Measurements from ENCODE around the gene DSG1. TPM values are rescaled to one million over a fixed set of nuclear protein-coding genes. Genes with fewer than 3 reads are reported as not detected.

Gene DSG1
- total and polyA plus RNA-seq, 2 of the 8 experiments (the other 6 are each of a cell fraction or from before 2014, with no cell fraction given), result 0.06 TPM; not detected in 1

DNA sequence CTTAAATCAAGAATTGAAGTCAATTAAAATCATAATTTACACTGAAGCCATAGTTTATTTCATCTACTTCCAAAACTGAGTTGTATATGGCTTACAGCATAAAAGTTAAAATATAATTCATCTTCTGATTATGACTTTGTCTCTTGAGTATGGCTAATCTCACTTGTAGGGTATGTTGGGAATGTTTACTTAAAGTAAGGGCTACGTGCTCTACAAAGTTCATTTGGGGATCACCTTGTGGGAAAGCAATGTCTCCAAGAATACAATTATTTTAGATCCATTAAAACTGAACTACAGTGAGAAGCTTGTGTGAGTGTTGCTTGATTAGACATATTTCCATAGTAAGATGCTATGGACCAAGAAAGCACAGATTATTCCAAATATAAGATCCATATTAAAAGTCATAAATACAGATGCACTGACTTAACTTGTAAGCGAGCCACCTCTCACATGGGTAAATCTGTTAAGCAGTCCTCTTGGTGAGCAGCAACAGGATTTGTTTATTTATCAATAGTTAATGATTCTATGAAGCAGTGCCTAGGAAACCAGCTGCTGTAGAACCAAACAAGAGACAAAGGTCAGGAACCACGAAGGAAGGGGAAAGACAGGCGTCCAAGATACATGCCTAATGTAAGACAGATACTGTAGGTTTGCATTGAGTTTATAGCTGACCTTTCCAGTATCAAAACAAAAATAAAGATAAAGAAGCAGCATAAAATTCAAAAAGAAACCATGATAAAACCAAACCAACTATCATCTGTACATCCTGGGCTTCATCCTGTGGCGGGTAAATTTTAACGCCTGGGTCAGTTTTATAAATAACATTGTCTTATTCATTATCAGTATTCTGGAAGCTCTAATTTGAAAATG is 83.4 kb downstream of the DSG1 start:
- H2BK12ac ChIP-seq (ENCODE audit: low read depth, low read length), result no peak overlapping the region
- TF ChIP-seq JUND (IDR thresholded peaks at IDR 0.05; ENCODE audit: low read length) (no peak), GTF2F1 (IDR thresholded peaks at IDR 0.05; ENCODE audit: borderline replicate concordance, low read depth, low read length) (no peak), RBBP5 (IDR thresholded peaks at IDR 0.05; ENCODE audit: borderline replicate concordance, low read depth, low read length) (no peak), POLR2AphosphoS5 (IDR thresholded peaks at IDR 0.05; ENCODE audit: low read depth, low read length) (no peak), TAF1 (IDR thresholded peaks at IDR 0.05; ENCODE audit: low read depth, low read length) (no peak), NANOG (IDR thresholded peaks at IDR 0.05; ENCODE audit: insufficient read depth, low read depth, low read length, poor library complexity, severe bottlenecking) (no peak), HDAC2 (IDR thresholded peaks at IDR 0.05; ENCODE audit: borderline replicate concordance in 1 of 2, low read depth in 2 of 2, low read length in 2 of 2) (no peak), TCF12 (IDR thresholded peaks at IDR 0.05; ENCODE audit: low read depth, low read length) (no peak)
- TF ChIP-seq, protein P1, sequence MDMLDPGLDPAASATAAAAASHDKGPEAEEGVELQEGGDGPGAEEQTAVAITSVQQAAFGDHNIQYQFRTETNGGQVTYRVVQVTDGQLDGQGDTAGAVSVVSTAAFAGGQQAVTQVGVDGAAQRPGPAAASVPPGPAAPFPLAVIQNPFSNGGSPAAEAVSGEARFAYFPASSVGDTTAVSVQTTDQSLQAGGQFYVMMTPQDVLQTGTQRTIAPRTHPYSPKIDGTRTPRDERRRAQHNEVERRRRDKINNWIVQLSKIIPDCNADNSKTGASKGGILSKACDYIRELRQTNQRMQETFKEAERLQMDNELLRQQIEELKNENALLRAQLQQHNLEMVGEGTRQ (IDR thresholded peaks at IDR 0.05; ENCODE audit: low read length), result no peak
- TF ChIP-seq, protein P2, sequence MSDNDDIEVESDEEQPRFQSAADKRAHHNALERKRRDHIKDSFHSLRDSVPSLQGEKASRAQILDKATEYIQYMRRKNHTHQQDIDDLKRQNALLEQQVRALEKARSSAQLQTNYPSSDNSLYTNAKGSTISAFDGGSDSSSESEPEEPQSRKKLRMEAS (IDR thresholded peaks at IDR 0.05), result no peak

More for the DNA sequence above, 83.4 kb downstream of the DSG1 start:
- 95% methylated on average over 6 of the region's 6 CpGs; no CpG with 5 or more reads in 1 of the 2 experiments for WGBS, 2 experiments (ENCODE audit: extremely low coverage in 1 of 2, insufficient coverage in 1 of 2, insufficient read length in 1 of 2, insufficient replicate concordance in 2 of 2, low coverage in 1 of 2, low lambda C conversion rate in 2 of 2, missing lambda C conversion rate in 1 of 2)
- Histone ChIP-seq H3K79me2 (ENCODE audit: control insufficient read depth in 1 of 2, insufficient read depth in 2 of 2, low read length in 2 of 2) (no peaks in the 10 kb centered on the region), H4K20me1 (replicated peaks in 1 of 2; ENCODE audit: control insufficient read depth in 1 of 2, insufficient read depth in 2 of 2, low read length in 2 of 2) (no peaks in the 10 kb centered on the region), H2BK5ac (ENCODE audit: low read depth, low read length) (no peak overlapping the region), H2BK120ac (replicated peaks; ENCODE audit: low read depth, low read length) (no peak overlapping the region), H2AFZ (ENCODE audit: low read length) (no peak overlapping the region), H2BK15ac (ENCODE audit: low read length) (no peak overlapping the region), H3K23ac (ENCODE audit: insufficient read length) (no peak overlapping the region), H3K36me3 (ENCODE audit: control insufficient read depth in 2 of 4, insufficient read depth in 4 of 4, low read length in 3 of 4) (no peaks in the 10 kb centered on the region), H3K4me2 (ENCODE audit: insufficient read depth in 1 of 2, low read depth in 2 of 2, low read length in 2 of 2) (no peak overlapping the region), H3K27me3 (replicated peaks in 1 of 4; ENCODE audit: control insufficient read depth in 3 of 4, extremely low read depth in 1 of 4, insufficient read depth in 3 of 4, low read length in 3 of 4) (no peaks in the 10 kb centered on the region), H3K56ac (replicated peaks; ENCODE audit: insufficient read length, low read depth, low read length) (no peak overlapping the region), H3K9me3 (ENCODE audit: insufficient read depth in 2 of 2, low read depth in 1 of 2, low read length in 1 of 2) (no peaks in the 10 kb centered on the region), H3K9ac (replicated peaks in 1 of 4; ENCODE audit: extremely low read depth in 1 of 4, low read depth in 3 of 4, low read length in 3 of 4) (no peak overlapping the region), H2BK20ac (ENCODE audit: low read length) (no peak overlapping the region), H3K4me3 (ENCODE audit: extremely low read depth in 1 of 4, insufficient read depth in 2 of 4, low read depth in 3 of 4, low read length in 4 of 4) (no peak overlapping the region), H4K91ac (replicated peaks; ENCODE audit: insufficient read length, low read length) (no peak overlapping the region), H3K4me1 (replicated peaks in 1 of 4; ENCODE audit: control insufficient read depth in 3 of 4, insufficient read depth in 4 of 4, low read length in 3 of 4) (no peaks in the 10 kb centered on the region), H2AK5ac (ENCODE audit: low read depth, low read length) (no peak overlapping the region), H3K79me1 (ENCODE audit: low read depth, low read length) (no peaks in the 10 kb centered on the region), H4K5ac (ENCODE audit: insufficient read length, low read depth, low read length) (no peak overlapping the region), H3K27ac (ENCODE audit: low read depth, low read length) (no peak overlapping the region), H3K4ac (replicated peaks; ENCODE audit: insufficient read length, low read depth, low read length) (no peak overlapping the region), H3K14ac (ENCODE audit: insufficient read length) (no peak overlapping the region), H4K8ac (ENCODE audit: extremely low read depth, insufficient read depth, low read length) (no peak overlapping the region), H3K23me2 (ENCODE audit: low read depth, low read length) (no peaks in the 10 kb centered on the region), H3K18ac (ENCODE audit: extremely low read depth, low read length) (no peak overlapping the region)
- CTCF ChIA-PET (ENCODE audit: partially characterized antibody), result no interaction called here
- DNase-seq (ENCODE audit: low read depth in 1 of 2, low spot score in 2 of 2) (no peak), FAIRE-seq (no peak)
- POLR2A ChIA-PET (ENCODE audit: partially characterized antibody), result no interaction called here
